Nucleus accumbens (tissue), 56 donors: ENCODE results near the gene DIP2C.

ENCODE experiments used
- DNase-seq, 56 donors: peaks; one replicate each; lab custom pipeline; 2025; lab: John Stamatoyannopoulos, UW

Gene DIP2C

DNA sequence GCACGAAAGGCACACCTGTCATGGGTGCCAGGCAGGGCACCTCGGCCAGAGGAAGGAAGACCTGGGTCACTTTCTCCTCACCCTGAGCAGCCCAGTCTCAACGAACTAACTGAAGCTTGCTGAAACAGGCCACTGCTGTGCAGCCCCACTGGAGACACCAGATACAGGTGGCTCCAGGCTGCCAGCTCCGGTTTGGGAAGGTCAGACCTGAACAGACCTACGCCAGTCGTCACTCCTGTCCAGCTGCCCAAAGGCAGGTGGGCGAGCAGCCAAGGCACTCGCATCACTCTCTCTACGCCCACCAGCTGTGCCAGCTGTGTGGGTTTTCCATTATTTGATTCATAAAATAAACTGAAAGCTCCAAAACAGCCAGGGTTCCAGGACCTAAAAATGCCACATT, 298.2 kb downstream of the DIP2C start:
- DNase-seq = no peak

GRCh38 chr10:390449-391100, 298.9 kb downstream of the DIP2C start:
- peak in 25 of 56 donors; percentile 20 to 80 (median 46) for DNase-seq

GRCh38 chr10:389836-390448, 299.5 kb downstream of the DIP2C start:
- DNase-seq = no peak

GRCh38 chr10:389261-389790, 300.1 kb downstream of the DIP2C start:
- DNase-seq = no peak

- no peak for DNase-seq
Measured at GRCh38 chr10:388661-389045, 300.8 kb downstream of the DIP2C start.

DNA sequence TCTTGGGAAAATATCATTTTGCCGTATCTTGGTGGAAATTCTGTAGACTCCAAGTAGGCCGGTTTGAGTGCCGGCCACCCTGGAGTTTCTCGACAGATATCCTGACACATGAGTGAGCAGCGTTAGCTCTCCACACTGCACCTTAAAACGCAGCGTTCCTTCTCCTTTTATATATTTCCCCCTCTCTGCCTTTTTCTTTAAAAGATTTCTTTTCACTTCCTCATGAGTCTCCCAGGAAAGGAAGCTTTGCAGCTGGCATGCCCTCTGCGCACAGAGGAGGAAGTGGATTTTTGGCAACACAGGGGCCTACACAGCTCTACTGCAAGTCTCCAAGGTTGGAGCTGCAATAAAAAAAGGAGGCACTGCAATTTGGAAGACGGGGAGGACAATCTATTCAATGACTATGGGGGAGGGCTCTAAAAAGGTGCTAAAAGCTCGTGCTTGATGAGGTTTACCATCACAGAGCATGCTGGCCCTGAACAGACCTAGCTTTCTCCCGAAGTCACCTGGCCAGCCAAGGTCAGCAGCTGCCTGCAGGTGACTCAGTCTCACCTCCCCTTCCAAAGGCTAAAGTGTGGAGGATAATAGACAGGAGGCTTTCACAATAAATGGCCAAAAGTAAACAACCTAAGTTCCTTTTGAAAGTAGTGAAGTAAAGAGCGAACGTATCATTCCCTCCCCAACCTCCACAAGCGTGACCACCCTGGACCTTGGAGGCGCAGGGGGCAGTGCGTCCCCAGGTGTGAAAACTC, 301.4 kb downstream of the DIP2C start:
- DNase-seq = peak in 3 of 56 donors; percentile 13 to 33 (median 27)

DNA sequence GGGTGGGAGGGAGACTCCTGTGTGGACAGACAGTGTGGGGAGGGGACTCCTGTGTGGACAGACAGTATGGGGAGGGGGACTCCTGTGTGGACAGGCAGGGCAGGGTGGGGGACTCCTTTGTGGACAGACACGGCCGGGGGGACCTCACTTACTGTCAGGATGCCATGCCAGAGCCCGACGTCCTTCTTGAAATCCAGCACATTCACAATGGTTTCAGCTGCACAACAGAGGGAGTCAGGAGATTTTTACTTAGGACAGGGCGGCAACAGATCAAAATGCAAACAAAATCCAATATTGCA, 301.9 kb downstream of the DIP2C start:
- DNase-seq = no peak

GRCh38 chr10:386771-387592, 302.5 kb downstream of the DIP2C start:
- no peak for DNase-seq

DNA sequence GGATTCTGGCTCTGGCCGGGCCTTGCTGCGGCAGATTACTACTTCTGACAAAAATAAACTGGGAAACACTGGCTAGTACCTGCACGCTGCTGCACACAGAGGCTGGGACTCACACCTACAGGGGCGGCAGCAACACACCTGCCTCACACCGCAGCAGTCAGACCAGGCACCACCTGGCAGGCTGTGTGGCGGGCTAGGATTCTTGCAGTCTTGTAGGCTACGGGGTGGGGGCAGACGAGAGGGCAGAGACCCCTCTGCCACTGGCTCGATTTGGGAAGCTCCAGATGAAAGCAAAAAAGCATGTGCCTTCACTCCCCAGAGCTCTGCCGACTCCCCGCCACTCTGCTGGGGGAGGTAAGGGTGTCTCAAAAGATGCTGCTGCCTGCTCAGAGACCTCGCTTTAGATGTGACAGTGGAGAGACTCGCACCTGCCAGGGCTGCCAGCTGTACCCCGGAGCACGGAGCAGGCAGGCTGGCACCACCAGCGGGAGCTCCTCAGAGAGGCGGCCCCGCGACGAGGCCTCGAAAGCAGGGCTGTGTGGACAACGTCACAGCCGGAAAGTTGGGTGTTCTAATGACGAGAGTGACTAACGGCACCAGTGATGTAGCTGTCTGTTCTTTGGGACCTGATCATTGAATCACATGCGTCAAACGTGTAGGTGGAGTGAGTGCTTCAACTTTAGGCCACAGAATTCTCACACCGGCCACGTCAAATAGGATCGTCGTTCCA, 303.7 kb downstream of the DIP2C start:
- peak in 2 of 56 donors; percentile 18 to 30 for DNase-seq

GRCh38 chr10:384538-385305, 304.7 kb downstream of the DIP2C start:
- DNase-seq = no peak

DNA sequence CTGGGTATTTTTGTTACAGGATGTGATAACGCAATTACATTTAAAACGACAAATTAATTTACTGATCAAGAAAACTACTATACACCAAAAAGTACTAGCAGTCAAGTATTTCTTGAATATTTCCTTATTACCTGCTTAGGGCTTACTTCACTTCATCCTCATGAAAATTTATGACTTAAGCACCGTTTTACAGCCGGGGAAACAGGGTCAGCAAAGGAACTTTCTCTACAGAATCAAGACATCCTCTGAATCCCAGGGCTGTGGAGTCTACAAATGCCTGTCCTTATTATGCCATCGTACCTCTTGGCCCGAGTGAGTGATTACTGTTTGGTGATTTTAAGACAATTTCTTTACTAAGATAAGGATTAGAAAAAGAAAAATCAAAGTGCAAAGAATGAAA, 305.9 kb downstream of the DIP2C start:
- DNase-seq = no peak

GRCh38 chr10:381805-382204, 307.7 kb downstream of the DIP2C start:
- no peak for DNase-seq

GRCh38 chr10:381346-381745, 308.1 kb downstream of the DIP2C start:
- no peak for DNase-seq

- no peak for DNase-seq
Measured at GRCh38 chr10:380313-380940, 309.0 kb downstream of the DIP2C start.

GRCh38 chr10:378930-379704, 310.4 kb downstream of the DIP2C start:
- DNase-seq = no peak

- DNase-seq = no peak
Measured at GRCh38 chr10:378230-378929, 311.1 kb downstream of the DIP2C start.

GRCh38 chr10:377228-377627, 312.2 kb downstream of the DIP2C start:
- no peak for DNase-seq
